ENCODE measurements around the gene RAB19.

The RAB19 gene

GRCh38 chr7:140455743-140456142, 51.9 kb downstream of the RAB19 start:
- H3K4me1 ChIP-seq (ENCODE audit: control insufficient read depth, insufficient read depth, low read length) = no peaks in the 10 kb centered on the region
- no peak overlapping the region for H3K4me3 ChIP-seq (ENCODE audit: low read depth, low read length)
- no peak overlapping the region for H3K27ac ChIP-seq (ENCODE audit: extremely low read depth, low read depth, low read length)
- no peaks in the 10 kb centered on the region for H3K9me3 ChIP-seq (ENCODE audit: control insufficient read depth, insufficient read depth, low read depth, low read length)
- peaks cover 0 to 69% of the 10 kb centered on the region in 2 experiments; a peak in 2 of 3 replicates for H3K36me3 ChIP-seq (ENCODE audit: control insufficient read depth in 2 of 2, insufficient read depth in 1 of 2, low read length in 2 of 2)
- POLR2A ChIA-PET = no interaction called here
- no peak for TF ChIP-seq ATF2 (tag by site-specific recombination; IDR thresholded peaks at IDR 0.05; ENCODE audit: low read depth)
- TF ChIP-seq ZNF404 (tag by site-specific recombination; IDR thresholded peaks at IDR 0.05) = no peak
- CTCF ChIA-PET = interaction anchor here (0.7 to 3.1 kb wide), 3 partner anchors 12 to 398 kb away, joined by 3 to 15 read pairs (median 5); no protein-coding TSS in a partner anchor

GRCh38 chr7:140456551-140457051, 52.7 kb downstream of the RAB19 start:
- Histone ChIP-seq H3K36me3 (ENCODE audit: control insufficient read depth in 2 of 2, insufficient read depth in 1 of 2, low read length in 2 of 2) (peaks cover 7 to 78% of the 10 kb centered on the region in 2 experiments; a peak in 2 of 3 replicates), H3K4me3 (ENCODE audit: low read depth, low read length) (no peak overlapping the region), H3K4me1 (ENCODE audit: control insufficient read depth, insufficient read depth, low read length) (no peaks in the 10 kb centered on the region), H3K27ac (ENCODE audit: extremely low read depth, low read depth, low read length) (no peak overlapping the region), H3K9me3 (ENCODE audit: control insufficient read depth, insufficient read depth, low read depth, low read length) (no peaks in the 10 kb centered on the region)
- TF ChIP-seq GLIS1 (tag by site-specific recombination; IDR thresholded peaks at IDR 0.05) = no peak
- TF ChIP-seq ZNF621 (tag by site-specific recombination; IDR thresholded peaks at IDR 0.05) = no peak
- TF ChIP-seq ZNF19 (tag by site-specific recombination; IDR thresholded peaks at IDR 0.05; ENCODE audit: low read depth) = no peak
- TF ChIP-seq ZNF704 (tag by site-specific recombination; IDR thresholded peaks at IDR 0.05) = no peak
- no peak for TF ChIP-seq SCRT2 (tag by site-specific recombination; IDR thresholded peaks at IDR 0.05)
- TF ChIP-seq ZNF10 (tag by site-specific recombination; IDR thresholded peaks at IDR 0.05) = no peak
- no peak for TF ChIP-seq ZXDB (tag by site-specific recombination; IDR thresholded peaks at IDR 0.05)
- ChIA-PET CTCF (interaction anchor here (0.7 to 3.1 kb wide), 4 partner anchors 13 to 399 kb away, joined by 3 to 15 read pairs (median 4); no protein-coding TSS in a partner anchor), POLR2A (no interaction called here)

GRCh38 chr7:140458201-140458600, 54.3 kb downstream of the RAB19 start:
- Histone ChIP-seq H3K36me3 (ENCODE audit: control insufficient read depth in 2 of 2, insufficient read depth in 1 of 2, low read length in 2 of 2) (peaks cover 8 to 91% of the 10 kb centered on the region in 2 experiments; a peak in 2 of 3 replicates), H3K4me3 (ENCODE audit: low read depth, low read length) (no peak overlapping the region), H3K9me3 (ENCODE audit: control insufficient read depth, insufficient read depth, low read depth, low read length) (no peaks in the 10 kb centered on the region), H3K4me1 (ENCODE audit: control insufficient read depth, insufficient read depth, low read length) (no peaks in the 10 kb centered on the region), H3K27ac (ENCODE audit: extremely low read depth, low read depth, low read length) (no peak overlapping the region)
- POLR2A ChIA-PET = no interaction called here
- CTCF ChIA-PET = no interaction called here
- no peak for TF ChIP-seq ZNF19 (tag by site-specific recombination; IDR thresholded peaks at IDR 0.05; ENCODE audit: low read depth)
- no peak for TF ChIP-seq ZFP37 (tag by site-specific recombination; IDR thresholded peaks at IDR 0.05)
- no peak for TF ChIP-seq ZNF830 (tag by site-specific recombination; IDR thresholded peaks at IDR 0.05; ENCODE audit: low read depth)
- no peak for TF ChIP-seq ZXDB (tag by site-specific recombination; IDR thresholded peaks at IDR 0.05)
- no peak for TF ChIP-seq ZBTB49 (tag by site-specific recombination; IDR thresholded peaks at IDR 0.05; ENCODE audit: low read depth)
- TF ChIP-seq ZSCAN5A (tag by site-specific recombination; IDR thresholded peaks at IDR 0.05) = no peak
- no peak for TF ChIP-seq ZSCAN16 (tag by site-specific recombination; IDR thresholded peaks at IDR 0.05)
- no peak for TF ChIP-seq ZNF391 (tag by site-specific recombination; IDR thresholded peaks at IDR 0.05; ENCODE audit: borderline replicate concordance, low read depth)
- no peak for TF ChIP-seq ZSCAN23 (tag by site-specific recombination; IDR thresholded peaks at IDR 0.05)
- TF ChIP-seq ZNF10 (tag by site-specific recombination; IDR thresholded peaks at IDR 0.05) = no peak
- no peak for TF ChIP-seq ZNF626 (tag by site-specific recombination; IDR thresholded peaks at IDR 0.05)
- no peak for TF ChIP-seq ZBTB7A (tag by site-specific recombination; IDR thresholded peaks at IDR 0.05; ENCODE audit: low read depth)
- TF ChIP-seq ZNF624 (tag by site-specific recombination; IDR thresholded peaks at IDR 0.05) = no peak
- TF ChIP-seq KLF10 (tag by site-specific recombination; IDR thresholded peaks at IDR 0.05) = no peak
- TF ChIP-seq ZNF48 (tag by site-specific recombination; IDR thresholded peaks at IDR 0.05) = no peak
- TF ChIP-seq AEBP2 (tag by site-specific recombination; IDR thresholded peaks at IDR 0.05; ENCODE audit: borderline replicate concordance) = no peak
- TF ChIP-seq ZNF707 (tag by site-specific recombination; IDR thresholded peaks at IDR 0.05) = no peak

All from HEK293 (cell line).